ENCODE data around the gene SLC1A5.

DNA sequence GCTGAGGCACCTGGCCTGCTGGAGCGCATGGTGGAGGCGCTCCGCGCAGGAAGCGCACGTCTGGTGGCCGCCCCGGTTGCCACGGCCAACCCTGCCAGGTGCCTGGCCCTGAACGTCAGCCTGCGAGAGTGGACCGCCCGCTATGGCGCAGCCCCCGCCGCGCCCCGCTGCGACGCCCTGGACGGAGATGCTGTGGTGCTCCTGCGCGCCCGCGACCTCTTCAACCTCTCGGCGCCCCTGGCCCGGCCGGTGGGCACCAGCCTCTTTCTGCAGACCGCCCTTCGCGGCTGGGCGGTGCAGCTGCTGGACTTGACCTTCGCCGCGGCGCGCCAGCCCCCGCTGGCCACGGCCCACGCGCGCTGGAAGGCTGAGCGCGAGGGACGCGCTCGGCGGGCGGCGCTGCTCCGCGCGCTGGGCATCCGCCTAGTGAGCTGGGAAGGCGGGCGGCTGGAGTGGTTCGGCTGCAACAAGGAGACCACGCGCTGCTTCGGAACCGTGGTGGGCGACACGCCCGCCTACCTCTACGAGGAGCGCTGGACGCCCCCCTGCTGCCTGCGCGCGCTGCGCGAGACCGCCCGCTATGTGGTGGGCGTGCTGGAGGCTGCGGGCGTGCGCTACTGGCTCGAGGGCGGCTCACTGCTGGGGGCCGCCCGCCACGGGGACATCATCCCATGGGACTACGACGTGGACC lies 32.4 kb downstream of the SLC1A5 start:
- TF ChIP-seq, protein P1, sequence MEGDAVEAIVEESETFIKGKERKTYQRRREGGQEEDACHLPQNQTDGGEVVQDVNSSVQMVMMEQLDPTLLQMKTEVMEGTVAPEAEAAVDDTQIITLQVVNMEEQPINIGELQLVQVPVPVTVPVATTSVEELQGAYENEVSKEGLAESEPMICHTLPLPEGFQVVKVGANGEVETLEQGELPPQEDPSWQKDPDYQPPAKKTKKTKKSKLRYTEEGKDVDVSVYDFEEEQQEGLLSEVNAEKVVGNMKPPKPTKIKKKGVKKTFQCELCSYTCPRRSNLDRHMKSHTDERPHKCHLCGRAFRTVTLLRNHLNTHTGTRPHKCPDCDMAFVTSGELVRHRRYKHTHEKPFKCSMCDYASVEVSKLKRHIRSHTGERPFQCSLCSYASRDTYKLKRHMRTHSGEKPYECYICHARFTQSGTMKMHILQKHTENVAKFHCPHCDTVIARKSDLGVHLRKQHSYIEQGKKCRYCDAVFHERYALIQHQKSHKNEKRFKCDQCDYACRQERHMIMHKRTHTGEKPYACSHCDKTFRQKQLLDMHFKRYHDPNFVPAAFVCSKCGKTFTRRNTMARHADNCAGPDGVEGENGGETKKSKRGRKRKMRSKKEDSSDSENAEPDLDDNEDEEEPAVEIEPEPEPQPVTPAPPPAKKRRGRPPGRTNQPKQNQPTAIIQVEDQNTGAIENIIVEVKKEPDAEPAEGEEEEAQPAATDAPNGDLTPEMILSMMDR (IDR thresholded peaks at IDR 0.05; ENCODE audit: low read length): no peak
- TF ChIP-seq EZH2 (optimal IDR thresholded peaks at IDR 0.05; ENCODE audit: low read depth, low read length): no peak

Data from MM.1S (cell line).